Embryonic facial prominence (tissue), 1 donor: ENCODE results near the gene TMEM39B.
A peak's percentile ranks its signal among the peaks of the same experiment; 100 is the strongest.
"Not testable (repeated sequence)": the region's sequence is repeated elsewhere in the genome, so short reads cannot be mapped to it uniquely, and the experiment has no call there.

Experiments used
- DNase-seq: peaks from one replicate; pipeline ENCODE4 v3.0.0-alpha.2; 2016; ENCODE audit errors: extremely low spot score

TMEM39B gene

DNA sequence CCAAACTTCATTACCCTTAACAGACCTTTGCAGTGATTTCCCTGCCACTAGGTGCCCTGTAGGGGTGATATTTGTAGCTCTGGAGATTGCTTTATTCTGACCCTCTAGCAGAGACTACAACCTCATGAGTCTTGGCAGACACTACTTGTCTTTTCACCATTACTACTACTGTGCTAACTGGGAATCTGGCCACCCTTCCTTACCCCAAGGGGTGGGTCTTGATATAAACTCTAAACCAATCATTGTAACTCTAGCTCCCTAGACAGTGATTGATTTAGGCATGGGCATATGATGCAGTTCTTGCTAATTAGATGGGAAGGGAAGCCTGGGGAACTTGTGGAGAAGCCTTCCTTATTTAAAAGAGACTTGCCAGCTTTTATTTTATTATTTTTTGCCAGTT is 39.0 kb downstream of the TMEM39B start:
- DNase-seq: no peak

DNA sequence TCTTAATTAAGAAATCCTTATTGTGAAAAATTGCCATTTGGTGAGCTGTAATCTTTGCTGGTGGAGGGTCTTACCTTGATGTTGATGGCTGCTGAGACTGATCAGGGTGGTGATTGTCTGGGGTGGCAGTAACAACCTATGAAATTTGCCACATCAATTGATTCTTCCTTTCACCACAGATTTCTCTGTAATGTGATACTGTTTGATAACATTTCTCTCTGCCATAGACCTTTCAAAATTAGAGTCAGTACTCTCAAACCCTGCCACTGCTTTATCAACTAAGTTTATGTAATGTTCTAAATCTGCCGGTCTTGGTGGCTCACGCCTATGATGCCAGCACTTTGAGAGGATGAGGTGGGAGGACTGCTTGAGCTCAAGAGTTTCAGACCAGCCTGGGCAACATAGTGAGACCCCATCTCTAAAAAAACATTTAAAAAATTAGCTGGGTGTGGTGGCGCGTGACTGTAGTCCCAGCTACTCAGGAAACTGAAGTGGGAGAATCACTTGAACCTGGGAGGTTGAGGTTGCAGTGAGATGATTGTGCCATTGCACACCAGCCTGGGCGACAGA is 40.2 kb downstream of the TMEM39B start:
- no peak for DNase-seq

DNA sequence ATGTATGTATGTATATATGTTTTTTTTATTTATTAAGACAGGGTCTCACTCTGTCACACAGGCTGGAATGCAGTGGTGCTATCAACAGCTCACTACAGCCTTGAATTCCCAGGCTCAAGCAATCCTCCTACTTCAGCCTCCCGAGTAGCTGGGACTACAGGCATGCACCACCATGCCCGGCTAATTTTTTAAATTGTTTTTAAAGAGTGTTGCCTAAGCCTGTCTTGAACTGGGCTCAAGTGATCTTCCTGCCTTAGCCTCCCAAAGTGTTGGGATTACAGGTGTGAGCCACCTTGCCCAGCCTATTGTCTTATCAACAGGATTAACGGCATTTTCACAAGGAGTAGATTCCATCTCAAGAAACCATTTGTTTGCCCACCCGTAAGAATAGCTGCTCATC is 40.7 kb downstream of the TMEM39B start:
- not testable (repeated sequence) for DNase-seq

DNA sequence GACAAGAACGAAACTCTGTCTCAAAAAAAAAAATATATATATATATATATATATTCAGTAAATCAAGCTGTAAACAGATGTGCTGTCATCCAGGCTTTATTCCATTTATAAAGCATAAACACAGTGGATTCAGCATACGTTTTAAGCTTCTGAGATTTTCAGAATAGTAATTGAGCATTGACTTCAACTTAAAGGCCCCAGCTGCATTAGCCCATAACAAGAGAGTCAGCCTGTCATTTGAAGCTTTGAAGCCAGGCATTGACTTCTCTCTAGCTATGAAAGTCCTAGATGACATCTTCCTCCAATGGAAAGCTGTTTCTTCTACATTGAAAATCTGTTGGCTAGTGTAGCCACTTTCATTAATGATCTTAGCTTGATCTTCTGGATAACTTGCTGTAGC is 41.7 kb downstream of the TMEM39B start:
- no peak for DNase-seq

DNA sequence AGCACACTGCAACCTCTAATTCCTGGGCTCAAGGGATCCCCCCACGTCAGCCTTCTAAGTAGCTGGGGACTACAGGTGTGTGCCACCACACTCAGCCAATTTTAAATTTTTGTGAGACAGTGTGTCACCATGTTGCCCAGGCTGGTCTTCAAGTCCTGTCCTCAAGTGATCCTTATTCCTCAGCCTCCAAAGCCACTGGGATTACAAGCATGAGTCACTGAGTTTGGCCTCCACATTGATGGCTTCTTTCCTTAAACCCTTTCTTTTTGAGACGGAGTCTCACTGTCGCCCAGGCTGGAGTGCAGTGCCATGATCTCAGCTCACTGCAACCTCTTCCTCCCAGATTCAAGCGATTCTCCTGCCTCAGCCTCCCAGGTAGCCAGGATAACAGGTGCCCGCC is 42.8 kb downstream of the TMEM39B start:
- DNase-seq: no peak

DNA sequence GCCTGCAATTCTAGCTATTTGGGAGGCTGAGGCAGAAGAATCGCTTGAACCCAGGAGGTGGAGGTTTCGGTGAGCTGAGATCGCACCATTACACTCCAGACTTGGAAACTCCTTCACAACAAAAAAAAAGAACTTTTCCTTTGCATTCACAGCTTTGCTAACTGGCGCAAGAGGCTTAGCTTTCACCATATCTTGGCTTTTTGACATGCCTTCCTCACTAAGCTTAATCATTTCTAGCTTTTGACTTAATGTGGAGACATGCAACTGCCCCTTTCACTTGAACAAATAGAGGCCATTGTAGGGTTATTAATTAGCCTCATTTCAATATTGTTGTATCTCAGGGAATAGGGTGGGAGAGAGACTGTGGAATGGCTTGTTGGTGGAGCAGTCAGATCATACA is 43.8 kb downstream of the TMEM39B start:
- DNase-seq: no peak

DNA sequence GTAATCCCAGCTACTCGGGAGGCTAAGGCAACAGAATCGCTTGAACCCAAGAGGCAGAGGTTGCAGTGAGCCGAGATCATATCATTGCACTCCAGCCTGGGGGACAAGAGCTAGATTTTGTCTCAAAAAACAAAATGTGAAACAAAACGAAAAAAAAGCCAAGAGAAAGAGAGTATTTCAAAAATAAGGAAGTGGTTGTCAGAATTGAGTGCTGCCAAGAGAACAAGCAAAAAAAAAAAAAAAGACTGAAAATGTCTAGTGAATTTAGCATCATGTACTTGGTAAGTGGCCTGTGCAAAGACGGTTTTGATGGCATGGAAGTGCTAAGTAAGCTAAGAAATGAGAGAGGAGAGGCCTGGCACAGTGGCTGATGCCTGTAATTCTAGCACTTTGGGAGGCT is 49.4 kb downstream of the TMEM39B start:
- no peak for DNase-seq

DNA sequence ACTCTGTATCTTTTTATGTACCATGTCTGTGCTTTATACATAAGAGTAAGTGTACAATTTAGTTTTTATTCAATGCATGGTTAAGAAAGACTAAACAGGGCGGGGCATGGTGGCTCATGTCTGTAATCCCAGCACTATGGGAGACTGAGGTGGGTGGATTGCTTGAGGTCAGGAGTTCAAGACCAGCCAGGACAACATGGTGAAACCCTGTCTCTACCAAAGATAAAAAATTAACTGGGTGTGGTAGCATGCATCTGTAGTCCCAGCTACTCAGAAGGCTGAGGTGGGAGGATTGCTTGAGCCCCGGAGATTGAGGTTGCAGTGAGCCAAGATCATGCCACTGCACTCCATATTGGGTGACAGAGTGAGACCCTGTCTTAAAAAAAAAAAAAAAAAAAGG is 50.6 kb downstream of the TMEM39B start:
- DNase-seq: not testable (repeated sequence)

DNA sequence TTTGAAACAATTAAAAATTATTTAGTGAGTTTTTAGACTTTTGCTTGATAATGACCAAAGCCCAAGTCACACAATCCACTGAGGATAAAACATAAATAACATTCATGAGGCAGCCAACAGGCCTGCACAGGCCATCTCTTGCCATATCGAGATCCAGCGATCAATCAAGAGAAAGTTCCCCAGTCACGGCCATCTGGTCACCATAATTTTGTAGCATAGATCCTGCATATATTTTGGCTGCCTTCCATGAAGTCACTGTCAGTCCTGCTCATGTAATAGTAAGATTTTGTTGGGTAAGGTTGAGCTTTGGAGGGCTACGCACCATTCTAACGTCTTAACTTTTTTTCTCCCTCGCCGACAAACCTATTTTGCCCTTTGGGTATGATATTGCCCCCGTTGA is 52.6 kb downstream of the TMEM39B start:
- DNase-seq: no peak

DNA sequence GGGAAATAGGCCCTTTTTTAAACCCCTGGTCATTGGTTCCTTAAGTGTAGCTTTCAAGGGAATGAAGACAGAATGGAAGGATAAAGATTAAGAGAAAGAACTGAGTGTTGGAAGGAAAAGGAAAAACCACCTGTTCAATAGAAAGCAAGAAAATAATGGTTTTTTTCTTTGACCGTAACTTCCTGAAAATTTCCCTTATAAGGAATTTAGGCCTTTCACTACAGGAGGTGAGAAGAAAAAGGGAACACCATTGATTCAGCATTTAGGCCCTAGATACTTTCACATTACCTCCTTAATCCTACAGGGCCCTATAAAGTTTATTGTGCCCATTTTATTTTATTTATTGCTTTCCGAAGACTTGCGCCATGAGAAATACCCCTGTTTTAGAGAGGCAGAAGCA is 54.0 kb downstream of the TMEM39B start:
- DNase-seq: no peak

DNA sequence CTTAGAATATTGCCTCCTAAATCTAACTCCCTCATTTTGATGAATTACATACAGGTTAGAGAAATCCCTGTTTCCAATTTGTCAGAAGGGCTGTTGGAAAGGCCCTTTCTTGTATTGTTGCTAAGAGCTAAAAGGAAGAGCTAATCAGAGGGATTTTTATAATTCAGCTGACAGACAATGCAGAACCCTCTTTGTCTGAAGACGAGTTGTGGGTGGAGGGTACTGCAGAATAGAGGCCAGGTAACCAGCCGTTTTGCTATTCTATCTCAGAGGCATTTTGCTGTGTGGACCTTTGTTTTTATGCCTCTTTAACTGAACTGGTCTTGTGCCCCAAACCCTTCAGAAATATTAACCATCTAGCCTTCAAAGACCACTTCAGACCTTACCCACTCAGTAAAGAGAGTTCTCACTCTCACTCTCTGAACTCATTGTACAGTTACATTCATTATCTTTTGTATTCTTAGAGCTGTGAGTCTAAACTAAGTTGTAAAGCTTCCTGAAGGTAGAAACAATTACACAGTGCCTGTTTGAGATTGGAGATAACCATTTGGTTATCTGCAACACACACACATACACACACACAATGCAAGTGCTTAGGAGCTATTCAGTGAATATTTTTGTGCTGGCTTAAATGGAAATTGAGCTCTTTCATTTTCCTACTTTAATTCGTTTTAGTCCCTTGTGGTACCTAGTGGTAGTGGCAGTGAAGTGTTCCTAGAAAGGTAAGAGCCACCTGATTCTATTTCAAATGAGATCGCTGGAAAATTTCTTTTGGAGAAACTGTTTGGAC is 54.9 kb downstream of the TMEM39B start:
- no peak for DNase-seq

DNA sequence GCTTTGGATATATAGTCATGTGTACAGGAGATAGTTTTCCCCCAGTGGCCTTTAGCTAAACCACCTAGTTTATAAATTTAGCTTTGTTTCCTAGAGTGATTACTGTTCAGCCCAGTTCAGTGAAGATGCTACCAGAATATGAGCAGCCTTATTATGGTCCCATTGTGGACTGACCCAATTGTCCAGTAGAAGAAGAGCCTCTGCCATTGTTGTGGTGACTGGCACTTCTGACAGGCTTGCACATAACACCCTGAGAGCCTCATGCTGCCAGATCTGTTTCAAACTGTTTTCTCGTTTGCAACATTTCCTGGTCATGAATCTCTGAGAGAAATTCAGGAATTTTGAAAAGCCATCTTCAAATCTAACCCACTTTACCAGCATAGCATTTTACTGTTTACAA is 55.7 kb downstream of the TMEM39B start:
- DNase-seq: no peak

DNA sequence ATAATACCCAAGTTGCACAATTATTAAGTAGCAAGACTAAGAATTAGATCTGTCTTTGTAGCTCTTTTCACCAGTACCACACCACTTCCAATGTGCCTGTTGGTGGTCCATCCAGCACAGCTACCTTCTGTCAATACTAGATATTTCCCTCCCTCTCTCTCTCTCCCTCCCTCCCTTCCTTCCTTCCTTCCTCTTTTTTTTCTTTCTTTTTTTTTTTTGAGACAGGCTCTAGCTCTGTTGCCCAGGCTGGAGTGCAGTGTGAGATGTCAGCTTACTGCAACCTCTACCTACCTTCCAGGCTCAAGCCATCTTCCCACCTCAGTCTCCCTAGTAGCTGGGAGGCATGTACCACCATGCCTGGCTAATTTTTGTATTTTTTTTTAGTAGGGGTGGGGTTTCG is 56.2 kb downstream of the TMEM39B start:
- no peak for DNase-seq

DNA sequence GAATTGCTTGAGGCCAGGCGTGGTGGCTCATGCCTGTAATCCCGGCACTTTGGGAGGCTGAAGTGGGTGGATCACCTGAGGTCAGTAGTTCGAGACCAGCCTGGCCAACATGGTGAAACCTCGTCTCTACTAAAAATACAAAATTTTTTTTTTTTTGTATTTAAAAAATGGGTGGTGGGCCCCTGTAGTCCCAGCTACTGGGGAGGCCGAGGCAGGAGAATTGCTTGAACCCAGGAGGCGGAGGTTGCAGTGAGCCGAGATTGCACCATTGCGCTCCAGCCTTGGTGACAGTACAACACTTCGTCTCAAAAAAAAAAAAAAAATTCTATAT is 61.2 kb downstream of the TMEM39B start:
- DNase-seq: not testable (repeated sequence)

DNA sequence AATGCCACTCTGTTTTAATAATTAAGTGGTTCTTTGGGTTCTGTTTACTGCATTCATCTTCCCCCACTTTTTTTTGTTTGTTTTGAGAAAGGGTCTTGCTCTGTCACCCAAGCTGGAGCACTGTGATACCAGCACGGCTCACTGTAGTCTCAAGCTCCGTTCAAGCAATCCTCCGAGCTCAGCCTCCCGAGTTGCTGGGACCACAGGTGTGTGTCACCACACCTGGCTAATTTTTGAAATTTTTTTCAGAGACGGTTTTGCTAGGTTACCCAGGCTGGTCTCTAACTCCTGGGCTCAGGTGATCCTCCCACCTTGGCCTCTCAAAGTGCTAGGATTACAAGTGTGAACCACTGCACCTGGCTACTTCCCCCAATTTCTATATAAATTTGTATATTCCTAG is 64.4 kb downstream of the TMEM39B start:
- DNase-seq: no peak

DNA sequence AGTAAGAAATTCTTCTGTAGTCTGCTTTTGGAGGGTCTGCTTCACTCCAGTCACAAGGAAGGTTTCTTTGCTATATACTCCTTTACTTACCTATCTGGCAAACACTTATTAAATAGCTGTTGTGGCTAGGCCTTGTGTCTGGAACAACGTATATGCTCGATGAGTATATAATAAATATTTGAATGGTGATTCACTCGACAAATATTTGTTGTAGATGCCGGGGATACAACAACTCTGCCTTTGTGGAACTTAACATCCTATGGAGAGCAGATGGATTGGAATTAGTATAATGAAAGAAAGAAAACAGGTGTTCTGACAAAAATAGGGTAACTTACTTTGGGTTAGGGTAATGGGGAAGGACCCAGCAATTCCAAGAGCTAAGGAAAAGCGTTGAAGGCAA is 66.2 kb downstream of the TMEM39B start:
- DNase-seq: no peak

DNA sequence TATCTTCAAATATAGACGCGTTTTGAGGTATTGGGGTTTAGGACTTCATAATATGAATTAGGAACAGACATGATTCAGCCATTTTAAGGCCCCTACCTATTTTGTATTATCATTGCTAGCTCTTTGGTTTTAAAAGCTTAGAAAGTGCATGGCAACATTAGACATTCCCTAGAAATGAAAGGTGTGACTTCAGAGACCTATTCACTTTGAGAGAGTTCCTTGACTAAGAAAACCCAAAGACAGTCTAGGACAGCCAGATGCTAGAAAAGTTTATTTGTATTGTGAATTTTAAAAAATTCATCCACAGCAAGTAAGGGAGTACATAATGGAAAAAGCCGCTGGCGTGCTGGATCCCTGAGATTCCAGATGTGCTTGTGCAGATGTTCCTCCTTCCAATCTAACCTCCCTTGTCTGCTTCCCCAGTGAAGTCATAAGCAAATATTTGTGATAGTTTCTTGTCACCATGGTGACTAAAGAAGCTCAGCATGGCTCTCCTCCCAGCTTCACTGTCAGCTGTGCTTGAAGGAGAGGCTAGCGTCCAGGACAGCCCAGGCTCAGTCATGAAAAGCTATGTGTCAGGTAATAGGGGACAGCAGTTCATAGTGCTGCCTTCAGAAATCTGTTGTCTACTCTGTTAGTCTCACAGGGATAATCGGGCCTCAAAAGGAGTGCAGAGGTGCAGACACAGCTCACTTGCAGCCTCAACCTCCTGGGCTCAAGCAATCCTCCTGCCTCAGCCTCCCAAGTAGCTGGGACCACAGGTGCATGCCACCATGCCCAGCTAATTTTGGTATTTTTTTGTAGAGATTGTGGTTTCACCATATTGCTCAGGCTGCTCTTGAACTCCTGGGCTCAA is 69.9 kb downstream of the TMEM39B start:
- DNase-seq: peak; percentile 47

DNA sequence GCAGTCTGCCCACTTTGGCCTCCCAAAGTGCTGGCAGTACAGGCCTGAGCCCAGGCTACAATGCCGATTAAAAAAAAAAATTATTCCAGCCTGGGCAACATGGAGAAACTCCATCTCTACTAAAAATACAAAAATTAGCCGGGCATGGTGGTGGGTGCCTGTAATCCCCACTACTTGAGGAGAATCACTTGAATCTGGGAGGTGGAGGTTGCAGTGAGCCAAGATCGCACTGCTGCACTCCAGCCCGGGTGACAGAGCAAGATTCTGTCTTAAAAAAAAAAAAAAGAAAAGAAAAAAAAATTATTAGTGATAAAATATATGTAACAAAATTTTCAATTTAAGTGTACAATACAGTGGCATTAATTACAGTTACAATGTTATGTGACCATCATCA is 70.6 kb downstream of the TMEM39B start:
- DNase-seq: not testable (repeated sequence)

DNA sequence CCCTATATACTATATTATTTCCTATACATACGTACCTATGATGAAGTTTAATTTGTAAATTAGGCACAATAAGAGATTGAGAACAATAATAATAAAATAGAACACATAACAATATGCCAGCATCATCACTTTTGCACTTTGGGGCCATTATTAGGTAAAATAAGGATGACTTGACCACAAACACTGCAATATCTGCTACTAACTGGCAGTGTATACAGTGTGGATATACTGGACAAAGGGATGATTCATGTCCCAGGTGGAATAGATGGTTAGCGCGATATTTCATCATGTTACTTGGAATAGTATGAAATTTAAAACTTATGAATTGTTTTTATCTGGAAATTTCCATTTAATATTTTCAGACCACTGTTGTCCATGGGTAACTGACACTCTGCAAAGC is 71.3 kb downstream of the TMEM39B start:
- no peak for DNase-seq

DNA sequence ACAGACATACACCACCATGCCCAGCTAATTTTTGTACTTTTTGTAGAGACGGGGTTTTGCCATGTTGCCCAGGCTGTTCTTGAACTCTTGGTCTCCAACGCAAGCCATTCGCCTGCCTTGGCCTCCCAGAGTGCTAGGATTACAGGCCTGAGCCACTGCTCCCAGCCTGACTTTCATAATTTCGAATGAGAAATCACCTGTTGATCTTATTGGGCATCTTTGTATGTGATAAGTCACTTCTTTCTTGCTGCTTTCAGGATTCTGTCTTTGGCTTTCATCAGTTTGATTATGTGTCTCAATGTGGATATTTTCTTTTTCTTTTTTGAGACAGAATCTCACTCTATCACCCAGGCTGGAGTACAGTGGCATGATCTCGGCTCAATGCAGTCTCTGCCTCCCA is 75.1 kb downstream of the TMEM39B start:
- DNase-seq: not testable (repeated sequence)

DNA sequence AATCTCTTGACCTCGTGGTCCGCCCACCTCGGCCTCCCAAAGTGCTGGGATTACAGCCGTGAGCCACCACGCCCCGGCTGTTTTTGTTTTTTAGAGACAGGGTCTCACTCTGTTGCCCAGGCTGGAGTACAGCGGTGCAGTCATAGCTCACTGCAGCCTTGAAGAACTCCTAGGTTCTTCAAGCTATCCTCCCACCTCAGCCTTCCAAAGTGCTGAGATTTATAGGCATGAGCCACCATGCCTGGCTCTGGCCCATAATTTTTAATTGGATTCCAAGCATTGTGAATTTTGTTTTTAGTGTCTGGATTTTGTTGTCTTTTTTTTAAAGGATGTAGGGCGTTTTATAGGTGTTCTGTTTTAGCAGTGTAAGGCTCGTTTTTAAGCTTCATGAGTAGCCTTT is 78.1 kb downstream of the TMEM39B start:
- no peak for DNase-seq

DNA sequence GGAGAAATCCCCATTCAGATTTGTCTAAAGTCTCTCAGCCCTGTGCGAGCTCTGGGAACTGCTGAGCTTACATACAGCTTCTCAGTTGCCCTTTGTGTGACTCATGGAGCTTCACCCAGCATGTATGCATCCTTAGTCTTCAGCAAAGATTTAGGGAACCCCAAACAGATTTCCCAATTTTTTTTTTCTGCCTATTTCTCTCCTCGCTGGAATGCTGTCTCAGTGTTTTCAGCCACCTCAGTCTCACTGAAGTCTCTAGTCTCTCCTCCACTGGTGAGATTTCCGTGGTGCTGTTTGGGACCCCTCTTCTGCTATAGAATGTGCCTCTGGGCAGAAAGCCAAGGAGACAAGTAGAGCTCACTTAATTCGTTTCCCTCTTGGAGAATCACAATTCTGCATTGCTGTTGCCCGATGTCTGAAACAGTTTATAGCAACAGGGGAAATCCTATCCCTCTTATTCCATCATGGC is 78.6 kb downstream of the TMEM39B start:
- DNase-seq: peak; percentile 62
